Mucosa of descending colon (tissue), 3 donors: Measurements from ENCODE around the gene RPTOR. TPM values are rescaled to one million over a fixed set of nuclear protein-coding genes. Genes with fewer than 3 reads are reported as not detected.
A peak's percentile ranks its signal among the peaks of the same experiment; 100 is the strongest.

Experiments
- ATAC-seq: fragments of 200-7000 bp; cut with Tn5 transposase; one replicate; pipeline ENCODE4 v1.9.1; 2020; ENCODE audit warnings: mild to moderate bottlenecking, moderate library complexity
- DNase-seq, 3 donors: peaks; one replicate each; pipeline ENCODE4 v3.0.0-alpha.2; 2020
- H3K36me3 ChIP-seq: fragments of 200-600 bp; one replicate; pipeline ENCODE4 v1.8.0; 2021; ENCODE audit warnings: low read depth, mild to moderate bottlenecking
- H3K4me1 ChIP-seq: fragments of 200-600 bp; one replicate; pipeline ENCODE4 v1.8.0; 2021; ENCODE audit warnings: low read depth, mild to moderate bottlenecking
- H3K4me3 ChIP-seq: fragments of 200-600 bp; one replicate; pipeline ENCODE4 v1.8.0; 2021; ENCODE audit warnings: mild to moderate bottlenecking
- H3K9me3 ChIP-seq: fragments of 200-600 bp; one replicate; pipeline ENCODE4 v1.8.0; 2021; ENCODE audit warnings: mild to moderate bottlenecking
- CTCF ChIP-seq: fragments of 200-600 bp; IDR thresholded peaks from one replicate; pipeline ENCODE4 v1.8.0; 2022; ENCODE audit warnings: antibody characterized with exemption, mild to moderate bottlenecking
- intact Hi-C, 2 donors: fragments of 100-400 bp; cut with DNase I in 1 of 2; cut with micrococcal nuclease in 1 of 2; formaldehyde crosslinking; loops; one replicate each; pipeline versions ENCODE4 v1.11.0 to v1.11.1; 2022; cut with DNase I, micrococcal nuclease
- total RNA-seq, 3 donors: library from RNA; stranded (reverse); fragmentation: NEBNext Ultra II Directional in 2 of 3; extraction: Animal tissue kit (Norgen Biotek cat#: 25700) in 2 of 3; gene quantifications; one replicate each; pipeline versions ENCODE4 v1.2.1 to v1.2.4, GENCODE V29; 2021 to 2023
- donor health status: DM: no; HTN: no; CAD: no; lungs with moderate emphysema.
- donor health status: DM: no; HTN: no; CAD: no.
- donor health status: DM: no; HTN: yes; CAD: no.

RPTOR gene
- total RNA-seq, 3 donors from 2014 or later: 30.5 to 44.4 (median 37.2) TPM

- H3K9me3 ChIP-seq: no peaks in the 10 kb centered on the region
- DNase-seq (peak in 2 of 3 donors; percentile 27 to 52), ATAC-seq (peak; percentile 13)
- no peak overlapping the region for H3K4me3 ChIP-seq
- no peak for TF ChIP-seq CTCF
- no peaks in the 10 kb centered on the region for H3K36me3 ChIP-seq
- intact Hi-C loops: no loop called here
- no peaks in the 10 kb centered on the region for H3K4me1 ChIP-seq
Measured at GRCh38 chr17:80967404-80967872, 422.8 kb downstream of the RPTOR start.

GRCh38 chr17:80968602-80969029 lies 424.0 kb downstream of the RPTOR start:
- intact Hi-C loops: no loop called here
- Histone ChIP-seq H3K36me3 (no peaks in the 10 kb centered on the region), H3K9me3 (no peaks in the 10 kb centered on the region), H3K4me1 (no peaks in the 10 kb centered on the region), H3K4me3 (no peak overlapping the region)
- ATAC-seq (peak; percentile 10), DNase-seq (peak in 2 of 3 donors; percentile 18 to 50)
- no peak for TF ChIP-seq CTCF

DNA sequence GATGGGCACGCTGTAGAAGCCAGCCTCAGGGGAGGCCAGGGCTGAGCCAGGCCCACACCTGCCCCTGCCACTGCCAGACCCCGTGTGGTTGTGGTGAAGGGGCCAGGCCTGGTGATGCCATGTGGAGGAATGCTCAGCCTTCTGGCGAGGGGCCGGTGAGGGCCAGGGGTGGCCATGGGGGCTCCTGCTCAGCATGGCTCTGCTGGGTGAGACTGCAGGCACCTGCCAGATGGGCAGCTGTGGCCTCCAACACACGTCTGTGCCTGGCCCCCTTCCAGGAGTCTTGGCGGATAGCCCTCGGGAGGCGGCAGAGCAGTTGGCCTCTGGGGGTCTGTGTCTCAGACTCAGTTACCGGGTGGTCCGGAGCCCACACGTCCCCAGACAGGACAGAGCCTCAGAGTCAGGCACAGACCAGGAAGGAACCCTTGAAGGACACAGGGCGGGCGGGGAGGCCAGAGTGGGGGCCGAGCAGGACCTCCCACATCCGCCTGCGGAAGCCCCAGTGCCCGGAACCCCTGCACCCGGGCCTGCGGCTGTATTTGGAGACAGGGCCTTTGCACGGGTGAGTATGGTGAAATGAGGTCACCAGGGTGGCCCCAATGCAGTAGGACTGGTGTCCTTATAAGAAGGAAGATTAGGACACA lies 424.5 kb downstream of the RPTOR start:
- ATAC-seq (peak; percentile 12), DNase-seq (peak in 2 of 3 donors; percentile 35 to 44)
- Histone ChIP-seq H3K4me3 (no peak overlapping the region), H3K9me3 (no peaks in the 10 kb centered on the region), H3K4me1 (no peaks in the 10 kb centered on the region), H3K36me3 (no peaks in the 10 kb centered on the region)
- no peak for TF ChIP-seq CTCF
- intact Hi-C loops: no loop called here

- no peaks in the 10 kb centered on the region for H3K36me3 ChIP-seq
- no peak for ATAC-seq
- no peaks in the 10 kb centered on the region for H3K9me3 ChIP-seq
- H3K4me1 ChIP-seq: no peaks in the 10 kb centered on the region
- TF ChIP-seq CTCF: no peak
- no peak for DNase-seq
- intact Hi-C loops: no loop called here
- no peak overlapping the region for H3K4me3 ChIP-seq
Measured at GRCh38 chr17:80969674-80970043, 425.0 kb downstream of the RPTOR start.

DNA sequence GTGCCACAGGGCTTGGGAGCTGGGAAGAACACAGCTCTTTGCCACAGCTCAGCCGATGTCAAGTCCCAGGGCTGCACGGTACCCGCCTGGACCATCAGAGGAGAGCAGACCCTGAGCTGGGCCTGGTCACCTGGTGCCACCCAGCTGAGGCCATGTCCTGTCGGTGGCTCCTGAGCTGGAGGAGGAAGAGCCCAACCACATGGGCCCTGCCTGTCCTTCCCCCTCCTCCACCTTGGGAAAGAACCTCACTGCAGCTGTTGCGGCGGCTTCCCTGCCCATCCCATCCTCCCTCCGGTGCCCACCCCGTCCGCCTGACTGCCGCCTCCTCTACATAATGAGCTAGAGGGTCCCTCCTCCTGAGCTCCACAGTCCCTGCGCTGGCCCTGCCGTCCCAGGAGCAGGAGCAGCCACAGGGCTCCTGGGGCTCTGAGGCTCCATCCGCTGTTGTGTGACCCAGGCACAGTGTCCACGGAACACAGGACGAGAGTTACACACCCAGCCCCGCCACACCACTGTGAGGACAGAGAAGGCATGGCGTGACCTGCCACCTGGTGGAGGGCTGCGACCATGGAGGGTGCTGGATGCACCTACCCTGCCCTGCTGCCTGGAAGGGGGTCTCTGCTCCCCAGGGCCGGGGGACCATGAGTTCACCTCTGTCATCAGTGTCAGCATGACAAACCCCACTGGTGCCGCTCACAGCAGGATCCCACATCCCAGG lies 425.6 kb downstream of the RPTOR start:
- intact Hi-C loops: no loop called here

More for the DNA sequence above, 425.6 kb downstream of the RPTOR start:
- no peak overlapping the region for H3K4me3 ChIP-seq
- H3K9me3 ChIP-seq: no peaks in the 10 kb centered on the region
- no peaks in the 10 kb centered on the region for H3K36me3 ChIP-seq
- DNase-seq: peak; percentile 46 to 54 (median 49)
- peak; percentile 64 for ATAC-seq
- no peaks in the 10 kb centered on the region for H3K4me1 ChIP-seq
- TF ChIP-seq CTCF: no peak
